Skeletal muscle cell (primary cell): ENCODE measurements around the gene PDE4B.
"Not testable (repeated sequence)": the region's sequence is repeated elsewhere in the genome, so short reads cannot be mapped to it uniquely, and the experiment has no call there.

ENCODE experiments used
- DNase-seq: peaks from one replicate; pipeline ENCODE4 v3.0.0-alpha.2; 2010; ENCODE audit warnings: low read depth
- H3K4me3 ChIP-seq: 2 replicates; pipeline ENCODE4 v1.5.1; 2011; ENCODE audit warnings: low read depth, mild to moderate bottlenecking, control low read depth, low read length, moderate library complexity

Gene PDE4B

DNA sequence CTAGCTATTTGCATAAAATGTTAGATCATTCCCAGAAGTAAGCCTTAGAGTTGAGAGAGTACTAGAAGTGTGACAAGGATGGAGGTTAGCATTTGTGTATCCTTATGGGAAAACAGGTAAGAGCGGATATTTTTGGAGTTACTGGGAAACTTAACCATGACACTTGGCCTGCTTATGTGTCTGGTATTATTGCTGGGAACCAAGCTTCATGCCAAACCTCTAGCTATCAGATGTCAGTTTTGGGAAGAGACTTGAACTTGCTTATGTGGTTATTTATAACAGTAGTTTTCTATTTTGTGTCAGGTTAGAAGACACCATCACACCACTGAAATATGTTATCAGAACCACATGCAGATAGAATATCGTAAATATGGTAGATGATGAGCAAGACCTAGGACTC lies 511.0 kb downstream of the PDE4B start:
- no peak overlapping the region for H3K4me3 ChIP-seq
- DNase-seq: no peak

DNA sequence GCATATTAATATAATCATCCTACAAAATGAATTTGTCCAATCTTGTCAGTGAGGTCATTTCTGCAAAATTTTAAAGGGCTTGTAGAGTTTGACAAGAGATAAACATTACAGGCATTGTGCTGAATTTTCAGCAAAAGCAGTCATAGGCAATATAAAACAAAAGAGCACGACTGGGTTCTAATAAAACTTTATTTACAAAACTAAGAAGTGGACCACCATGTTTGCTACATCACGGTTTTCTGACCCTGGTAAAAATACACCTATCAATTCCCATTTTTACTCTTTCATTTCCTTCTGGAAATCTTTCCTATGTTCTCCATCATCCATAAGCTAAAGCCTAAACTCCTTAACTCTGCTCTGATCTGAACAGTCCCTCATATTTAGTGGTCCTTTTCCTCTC lies 511.4 kb downstream of the PDE4B start:
- H3K4me3 ChIP-seq: no peak overlapping the region
- no peak for DNase-seq

DNA sequence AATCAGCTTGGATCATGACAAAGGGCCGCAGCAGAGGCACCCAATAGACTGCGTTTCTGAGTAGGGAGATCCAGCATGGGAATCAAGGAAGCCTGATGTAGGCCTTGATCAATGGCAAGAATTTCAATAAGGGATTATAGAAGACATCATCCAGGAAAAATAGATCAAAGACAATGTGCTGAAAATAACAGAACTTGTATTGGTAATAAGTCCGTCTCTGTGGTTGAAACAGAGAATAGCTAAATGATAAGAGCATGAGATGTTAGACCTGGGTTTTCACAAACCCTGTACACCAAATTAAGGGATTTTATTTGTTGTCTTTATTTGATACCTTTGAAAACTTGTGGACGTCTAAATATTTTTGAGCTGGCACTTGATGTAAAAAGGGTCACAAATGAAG lies 513.2 kb downstream of the PDE4B start:
- no peak overlapping the region for H3K4me3 ChIP-seq
- DNase-seq: no peak

DNA sequence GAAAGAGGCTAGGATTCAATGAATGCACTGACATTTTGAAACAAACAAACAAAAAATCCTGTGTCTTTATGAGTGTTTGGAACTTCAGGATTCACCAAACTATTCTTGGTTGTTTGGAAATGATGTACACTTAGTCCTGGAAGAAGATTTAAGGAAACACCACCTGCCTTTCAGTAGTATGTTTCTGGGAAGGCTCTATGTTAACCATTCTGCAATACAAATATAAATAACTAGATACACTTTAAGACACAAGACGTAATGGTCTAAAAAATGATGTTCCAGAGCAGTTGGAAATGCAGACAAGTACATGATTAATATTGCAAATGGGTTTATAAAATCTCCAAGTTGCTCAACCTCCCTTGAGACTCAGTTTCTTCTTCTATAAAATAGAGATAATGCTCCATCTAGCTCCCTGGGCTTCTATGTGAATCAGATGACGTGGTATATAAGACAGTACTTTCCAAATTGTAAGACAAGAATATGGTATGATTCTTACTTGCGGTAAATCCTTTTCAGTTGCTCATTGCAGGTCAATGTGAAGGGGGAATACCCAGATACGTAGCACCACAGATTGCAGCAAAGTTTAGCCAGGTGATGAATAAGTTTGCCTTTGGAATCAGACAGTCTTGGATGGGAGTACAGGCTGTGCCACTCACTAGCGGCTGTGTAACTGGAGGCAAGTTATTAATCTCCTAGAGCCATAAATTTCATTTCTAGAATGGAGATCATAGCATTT lies 516.5 kb downstream of the PDE4B start:
- no peak for DNase-seq
- H3K4me3 ChIP-seq: no peak overlapping the region

DNA sequence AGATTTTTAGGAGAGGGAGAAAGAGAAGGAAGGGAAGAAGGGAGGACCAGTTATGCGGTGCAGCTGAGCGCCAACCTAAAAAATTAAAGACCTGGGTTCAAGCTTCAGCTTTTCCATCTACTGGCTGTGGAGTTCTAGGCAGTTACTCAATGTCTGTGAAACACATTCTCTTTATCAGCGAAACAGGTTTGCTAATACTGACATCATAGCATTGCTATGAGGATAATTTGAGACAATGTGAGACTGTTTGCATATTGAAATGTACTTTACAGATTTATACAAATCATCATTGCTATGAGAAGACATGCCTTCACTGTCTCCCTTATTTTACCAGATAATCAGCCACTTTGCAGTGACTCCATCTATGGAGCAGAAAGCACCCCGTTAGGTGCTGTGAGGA lies 518.4 kb downstream of the PDE4B start:
- no peak for DNase-seq
- H3K4me3 ChIP-seq: no peak overlapping the region

DNA sequence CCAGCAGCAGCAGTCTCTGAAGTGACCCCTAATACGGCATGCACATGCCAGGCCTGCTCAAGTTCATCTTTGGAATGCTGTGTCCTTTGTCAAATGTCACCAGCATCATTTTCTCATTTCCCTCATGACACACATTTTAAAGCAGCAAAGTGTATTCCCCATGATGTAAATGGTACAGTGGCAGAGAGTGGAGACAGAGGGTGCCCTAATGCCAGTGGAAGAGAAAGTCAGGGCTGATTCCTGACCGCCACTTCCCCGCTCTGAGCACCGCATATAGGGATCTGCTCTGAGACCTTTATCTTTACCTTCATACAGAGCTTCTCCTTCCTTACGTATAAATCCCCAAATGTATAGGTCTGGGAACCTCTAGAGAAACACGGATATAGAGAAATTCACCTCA lies 518.9 kb downstream of the PDE4B start:
- no peak overlapping the region for H3K4me3 ChIP-seq
- DNase-seq: no peak

DNA sequence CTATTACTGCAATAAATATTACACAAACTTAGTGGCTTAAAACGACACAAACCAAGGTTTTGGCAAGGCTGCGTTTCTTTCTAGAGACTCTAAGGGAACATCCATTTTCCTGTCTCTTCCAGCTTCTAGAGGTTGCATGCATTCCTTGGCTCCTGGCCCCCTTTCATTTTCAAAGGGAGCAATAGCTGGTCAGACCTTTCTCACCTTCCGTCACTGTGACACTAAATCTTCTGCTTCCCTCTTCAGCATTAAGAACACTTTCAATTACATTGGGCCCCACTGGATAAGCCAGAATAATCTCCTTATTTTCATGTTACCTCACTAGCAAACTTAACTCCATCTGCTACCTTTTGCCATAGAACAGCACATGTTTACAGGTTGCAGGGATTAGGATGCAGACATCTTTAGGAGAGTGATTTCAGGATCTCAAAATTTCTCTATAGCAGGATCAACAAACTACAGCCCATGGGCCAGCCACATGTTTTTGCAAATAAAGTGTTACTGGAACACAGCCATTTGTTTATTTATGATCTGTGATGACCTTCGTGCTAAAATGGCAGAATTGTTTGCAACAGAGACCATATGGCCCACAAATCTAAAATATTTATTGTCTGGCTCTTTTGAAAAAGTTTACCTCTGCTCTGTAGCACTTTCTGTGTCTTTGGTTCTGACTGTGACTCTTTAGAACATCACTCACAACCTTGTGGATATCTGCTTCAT lies 519.7 kb downstream of the PDE4B start:
- no peak for DNase-seq
- H3K4me3 ChIP-seq: no peak overlapping the region

DNA sequence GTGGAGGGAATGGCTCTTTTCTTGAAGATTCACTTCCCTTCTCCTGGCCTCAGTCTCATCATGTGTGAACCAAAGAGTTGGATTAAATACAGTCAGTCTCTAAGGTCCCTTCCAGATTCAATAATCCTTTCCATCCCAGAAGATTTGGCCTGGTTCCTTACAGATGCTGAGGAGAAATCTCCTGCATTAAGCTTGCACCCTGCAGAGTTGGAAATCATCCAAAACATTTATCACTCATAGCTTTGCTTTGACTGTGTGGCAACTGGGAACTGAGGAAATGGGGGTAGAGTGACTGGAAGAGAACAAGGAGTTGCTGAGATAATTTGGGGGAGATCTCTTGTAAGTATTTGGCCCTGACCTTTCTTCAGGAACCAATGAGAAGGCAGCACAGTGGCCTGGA lies 520.7 kb downstream of the PDE4B start:
- peak; percentile 31 for DNase-seq
- no peak overlapping the region for H3K4me3 ChIP-seq

DNA sequence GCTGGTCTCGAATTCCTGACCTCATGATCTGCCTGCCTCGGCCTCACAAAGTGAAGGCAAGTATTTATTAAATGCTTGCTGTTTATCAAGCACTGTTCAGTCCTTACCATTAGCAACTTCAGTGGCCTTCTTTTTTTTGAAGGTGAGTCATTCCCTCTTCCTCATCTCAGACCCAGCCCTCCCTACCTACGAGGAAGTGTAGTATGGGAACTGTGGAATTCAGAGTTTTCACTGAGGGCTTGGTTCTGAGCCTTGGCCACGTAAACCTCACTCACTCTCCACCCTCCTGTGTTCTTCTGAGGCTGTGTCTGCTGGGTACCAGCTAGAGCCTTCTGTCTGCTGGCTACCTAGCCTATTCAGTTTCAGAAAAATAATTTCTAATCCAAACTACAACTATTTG lies 523.0 kb downstream of the PDE4B start:
- DNase-seq: no peak
- H3K4me3 ChIP-seq: no peak overlapping the region

DNA sequence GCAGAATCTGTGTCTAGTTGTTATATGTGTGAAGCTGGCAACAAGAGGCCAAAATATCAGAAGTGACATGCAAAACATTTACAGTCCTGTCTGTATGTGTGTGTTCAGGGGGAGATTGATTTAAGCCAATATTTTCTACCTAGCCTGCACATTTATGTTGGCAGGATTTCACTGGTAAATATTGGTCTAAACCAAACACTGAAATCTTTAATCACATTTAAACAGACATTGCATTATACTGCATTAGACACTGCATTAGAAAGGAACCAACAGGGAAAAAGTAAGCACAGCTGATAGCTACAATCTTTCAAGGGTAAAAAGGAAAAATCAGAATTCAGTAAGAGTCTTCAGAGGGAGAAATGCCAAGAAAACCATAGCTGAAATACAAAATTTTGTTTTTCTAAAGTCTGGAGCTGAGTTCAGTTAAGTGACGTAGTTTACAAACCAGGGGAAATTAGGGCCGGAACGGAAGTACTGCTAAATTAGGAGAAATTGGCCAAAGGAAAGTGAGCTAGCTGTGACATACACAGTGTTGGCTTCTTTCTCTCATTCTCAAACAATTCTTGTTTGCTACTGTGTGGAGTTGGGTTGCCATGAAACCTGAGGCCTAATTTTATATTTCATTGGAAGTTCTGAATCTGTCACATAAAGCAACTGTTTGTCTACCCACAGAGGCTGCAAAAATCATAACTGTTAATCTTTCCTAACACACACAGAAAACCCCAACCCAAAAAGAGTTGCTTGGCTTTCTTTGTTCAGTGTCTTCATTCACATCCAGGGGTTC lies 524.0 kb downstream of the PDE4B start:
- no peak overlapping the region for H3K4me3 ChIP-seq
- DNase-seq: no peak

DNA sequence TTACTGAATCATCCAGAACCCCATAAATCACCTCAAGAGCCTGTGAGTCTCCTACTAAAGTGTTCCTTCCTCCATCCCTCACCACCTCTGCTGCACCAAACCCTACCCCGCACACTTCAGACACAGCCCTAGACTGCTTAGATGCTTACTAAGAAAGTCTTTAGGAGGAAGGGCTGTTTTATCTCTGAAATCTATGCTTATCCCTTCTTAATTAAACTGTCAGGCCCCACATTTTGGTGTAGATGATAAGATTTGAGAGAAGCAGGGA lies 524.5 kb downstream of the PDE4B start:
- no peak overlapping the region for H3K4me3 ChIP-seq
- no peak for DNase-seq

DNA sequence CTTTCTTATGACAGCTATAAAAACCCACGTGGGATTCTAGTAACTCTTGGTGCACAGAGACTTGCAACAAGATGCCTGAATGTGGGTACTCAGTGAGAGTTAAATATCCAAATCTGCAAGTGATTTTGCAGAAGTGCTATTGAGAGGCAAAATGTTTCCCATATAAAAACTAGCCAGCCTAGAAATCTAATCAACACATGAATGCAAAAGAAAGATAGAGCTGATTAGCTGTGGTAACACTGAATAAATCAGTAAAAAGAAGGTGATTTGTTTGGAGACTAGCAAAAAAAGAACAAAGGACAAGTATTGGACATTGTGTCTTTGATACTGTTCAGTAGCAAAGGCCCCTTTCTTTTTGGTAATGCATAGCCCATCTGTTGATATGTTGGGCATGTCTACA lies 527.5 kb downstream of the PDE4B start:
- no peak for DNase-seq
- no peak overlapping the region for H3K4me3 ChIP-seq

DNA sequence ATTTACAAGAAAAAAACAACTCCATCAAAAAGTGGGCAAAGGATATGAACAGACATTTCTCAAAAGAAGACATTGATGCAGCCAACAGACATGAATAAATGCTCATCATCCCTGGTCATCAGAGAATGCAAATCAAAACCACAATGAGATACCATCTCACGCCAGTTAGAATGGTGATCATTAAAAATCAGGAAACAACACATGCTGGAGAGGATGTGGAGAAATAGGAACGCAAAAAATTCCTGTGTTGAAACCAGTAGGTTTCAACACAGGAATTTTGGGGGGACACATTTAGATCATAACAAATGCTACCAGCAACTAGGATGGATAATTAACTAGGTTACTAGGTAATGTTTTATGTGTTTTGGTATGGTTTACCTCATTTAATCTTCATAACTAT lies 529.8 kb downstream of the PDE4B start:
- H3K4me3 ChIP-seq, DNase-seq: not testable (repeated sequence)

DNA sequence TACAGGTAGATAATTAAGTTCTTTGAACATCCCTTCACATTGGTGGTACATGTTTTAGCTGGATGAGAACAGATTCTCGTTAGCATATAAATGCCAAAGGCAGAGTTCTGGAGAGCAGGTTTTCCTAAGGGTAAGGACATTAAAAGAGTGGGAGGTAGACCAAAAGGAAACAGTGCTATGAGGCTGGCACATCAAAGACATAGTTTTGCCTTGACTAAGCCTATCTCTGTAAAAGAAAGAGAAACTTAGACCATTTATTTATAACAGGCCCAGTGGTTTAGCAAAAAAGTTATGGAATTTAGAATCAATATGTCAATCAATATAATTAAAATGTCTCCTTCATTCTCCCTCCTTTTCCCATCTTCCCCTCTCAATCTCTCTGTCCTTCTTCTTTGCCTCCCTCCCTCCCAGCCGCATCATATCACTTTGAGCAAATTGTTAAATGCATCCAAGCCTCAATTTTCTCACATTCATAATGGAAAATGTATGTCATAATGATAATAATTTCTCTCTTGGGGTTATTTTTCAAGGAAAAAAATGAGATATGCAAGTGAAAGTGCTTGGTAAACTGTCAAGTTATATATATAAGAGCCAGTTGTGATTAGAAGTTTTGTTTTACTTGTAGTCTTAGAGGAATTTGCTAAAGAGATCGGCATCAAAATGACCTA lies 531.4 kb downstream of the PDE4B start:
- DNase-seq: no peak
- H3K4me3 ChIP-seq: no peak overlapping the region

DNA sequence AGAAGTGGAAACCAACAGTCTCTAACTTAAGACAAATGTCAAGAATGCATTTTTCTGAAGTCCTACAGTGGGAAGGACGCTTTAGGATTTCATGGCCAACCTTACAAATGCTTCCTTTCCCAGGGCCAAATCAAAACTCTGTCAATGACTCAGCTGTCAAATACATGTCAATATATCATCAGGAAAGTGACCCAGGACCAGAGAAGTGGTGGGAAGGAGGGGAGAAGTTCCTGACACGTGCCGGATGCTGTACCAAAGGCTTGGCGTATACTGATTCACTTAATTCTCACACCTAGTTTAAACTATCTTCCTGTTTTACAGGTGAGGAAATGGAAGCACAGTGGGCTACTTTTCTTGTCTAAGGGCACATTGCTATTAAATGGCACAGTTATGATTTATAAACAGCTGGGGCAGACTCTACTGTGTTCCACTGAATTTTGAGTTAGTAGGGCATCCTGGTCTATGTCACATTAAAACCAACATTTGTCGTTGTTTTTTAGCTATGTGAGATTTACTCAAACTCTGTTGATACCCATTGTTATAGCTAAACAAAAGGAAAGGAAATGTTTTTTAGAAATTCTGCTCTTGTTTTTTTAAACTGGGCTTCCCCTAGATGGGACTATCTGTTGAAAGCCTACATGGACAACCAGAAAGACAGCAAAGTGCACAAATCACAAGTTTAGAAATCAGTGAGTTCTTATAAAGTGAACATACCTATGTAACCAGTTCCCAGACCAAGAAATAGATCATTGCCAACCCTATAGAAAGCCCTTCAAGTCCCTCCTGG lies 533.1 kb downstream of the PDE4B start:
- DNase-seq: no peak
- H3K4me3 ChIP-seq: no peak overlapping the region

DNA sequence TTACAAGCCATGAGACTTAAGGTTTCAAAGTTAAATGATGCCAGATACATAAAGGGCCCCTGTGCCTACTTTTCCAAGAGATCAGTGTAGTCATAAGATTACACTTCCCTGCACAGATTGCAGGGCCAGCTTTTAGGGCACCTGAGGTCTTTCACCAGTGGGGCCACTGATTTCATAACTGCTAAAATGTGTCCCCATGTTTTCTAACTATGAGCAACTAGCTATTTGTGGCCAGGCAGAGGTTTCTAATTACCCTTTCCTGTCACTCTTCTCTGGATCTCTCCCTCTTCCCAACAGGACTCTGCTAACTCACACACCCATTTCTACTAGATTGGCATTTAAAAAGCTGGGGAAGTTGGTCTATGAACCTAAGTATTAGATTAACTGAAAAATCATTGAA lies 534.2 kb downstream of the PDE4B start:
- DNase-seq: no peak
- H3K4me3 ChIP-seq: no peak overlapping the region

DNA sequence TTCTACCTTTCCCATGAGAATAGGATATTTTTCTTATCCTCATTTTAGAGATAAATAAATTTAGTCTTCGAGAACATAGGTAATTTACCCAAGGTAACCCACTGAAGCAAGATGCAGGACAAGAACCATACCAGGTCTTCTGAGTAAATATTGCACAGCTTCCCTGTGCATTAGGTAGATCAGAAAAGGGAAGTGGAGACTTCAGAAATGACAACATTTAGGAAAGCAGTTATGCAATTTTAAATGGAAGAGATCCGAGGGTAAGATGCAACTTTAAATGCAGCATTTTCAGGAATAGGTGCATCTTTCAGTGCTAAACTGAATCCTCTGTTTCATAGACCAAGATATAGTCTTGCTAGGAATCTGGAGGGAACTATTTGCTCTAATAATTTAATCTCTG lies 534.9 kb downstream of the PDE4B start:
- H3K4me3 ChIP-seq: no peak overlapping the region

DNA sequence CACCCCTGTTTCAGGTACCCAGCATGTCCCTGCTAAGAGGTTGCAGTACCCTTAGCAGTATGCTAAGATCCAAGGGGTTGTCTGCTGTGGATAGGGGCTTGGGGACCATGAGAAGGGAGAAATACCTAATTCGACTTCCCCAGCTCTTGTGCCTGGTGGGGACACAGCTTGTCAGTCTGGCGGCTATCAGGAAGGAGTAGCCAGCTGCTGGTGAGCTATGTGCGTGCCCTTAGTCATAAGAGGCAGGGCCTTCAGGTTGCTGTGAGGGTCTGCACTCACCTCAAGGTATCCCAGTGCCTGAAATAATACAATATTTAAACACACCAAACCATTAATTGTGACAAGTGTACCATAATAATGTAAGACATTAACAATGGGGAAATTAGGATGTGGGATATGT lies 536.2 kb downstream of the PDE4B start:
- no peak for DNase-seq
- H3K4me3 ChIP-seq: no peak overlapping the region

More for the DNA sequence above, 534.9 kb downstream of the PDE4B start:
- DNase-seq: no peak

DNA sequence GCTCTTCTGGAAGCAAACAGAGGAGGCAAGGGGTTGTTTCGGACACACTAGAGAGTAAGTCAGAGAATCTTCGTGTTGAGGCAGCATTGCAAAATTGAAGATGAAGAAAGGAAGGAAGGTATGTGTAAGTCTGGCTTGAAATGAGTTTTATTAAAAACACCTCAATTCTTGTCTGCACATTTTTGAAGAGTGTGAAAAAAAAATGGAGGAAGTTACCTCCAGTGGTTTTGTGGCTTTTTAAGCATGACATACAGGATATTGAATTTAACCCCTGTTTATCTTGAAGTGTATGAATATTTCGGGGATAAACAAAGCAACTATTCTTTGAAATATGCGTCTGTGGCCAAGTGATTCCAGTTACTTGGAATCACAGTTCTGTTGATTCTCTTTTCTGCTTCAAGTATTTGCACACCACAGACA lies 538.0 kb downstream of the PDE4B start:
- DNase-seq: no peak
- H3K4me3 ChIP-seq: no peak overlapping the region
